ENCODE measurements around the gene GRIA4.
"Not testable (repeated sequence)": the region's sequence is repeated elsewhere in the genome, so short reads cannot be mapped to it uniquely, and the experiment has no call there.

The GRIA4 gene

DNA sequence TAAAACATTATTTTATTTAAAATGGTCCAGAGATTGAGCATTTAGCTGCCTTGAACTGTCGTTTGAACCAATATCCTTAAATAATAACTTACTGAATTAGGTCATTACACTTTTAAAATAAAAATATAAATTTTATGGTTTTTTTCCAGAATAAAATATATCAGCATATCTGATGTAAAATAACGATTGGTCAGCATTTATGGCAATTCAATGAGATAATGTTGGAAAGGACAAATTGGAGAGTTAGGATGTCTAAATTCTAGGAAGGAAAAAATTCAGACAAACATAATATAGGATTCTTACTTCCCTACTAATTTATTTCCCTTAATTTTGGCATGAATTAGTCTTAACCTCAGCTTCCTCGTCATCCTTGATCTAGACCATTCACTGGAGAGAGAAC lies 113.4 kb downstream of the GRIA4 start:
- DNase-seq: no peak

DNA sequence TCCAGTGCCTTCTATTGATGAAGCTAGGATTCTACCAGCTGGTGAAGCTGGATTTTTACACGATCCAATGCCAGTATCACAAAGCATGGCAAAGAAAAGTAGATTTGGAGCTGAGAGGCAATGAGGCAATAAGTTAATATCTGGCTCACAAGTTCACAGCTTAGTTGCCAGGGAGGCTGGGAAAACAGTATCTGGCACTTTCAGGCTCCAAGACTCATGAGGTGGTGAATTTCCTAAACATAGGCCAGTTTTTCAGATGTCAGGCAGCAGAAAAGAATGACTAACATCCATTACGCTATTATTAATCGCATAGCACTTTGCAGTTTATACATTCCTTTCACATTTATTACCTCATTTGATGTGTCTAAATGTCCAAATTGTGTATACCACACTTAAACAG lies 122.7 kb downstream of the GRIA4 start:
- no peak for DNase-seq

DNA sequence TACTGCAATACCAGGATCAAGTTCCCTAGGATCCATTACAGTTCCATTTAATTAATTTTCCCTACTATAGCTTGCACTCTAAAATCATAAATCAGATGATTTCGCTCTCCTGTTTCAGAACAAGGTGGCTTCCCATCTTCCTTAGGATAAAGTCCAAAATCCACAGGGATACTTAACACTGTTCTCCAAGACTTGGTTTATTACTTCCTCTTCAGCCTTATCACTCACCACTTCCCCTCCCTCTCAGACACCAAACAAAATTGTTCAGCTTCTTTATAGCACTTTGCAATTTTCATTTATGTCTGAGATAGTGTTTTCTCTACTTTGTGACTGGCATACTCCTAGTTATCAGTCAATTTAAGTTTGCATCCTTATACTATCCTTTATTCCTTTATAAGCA lies 124.6 kb downstream of the GRIA4 start:
- DNase-seq: no peak

DNA sequence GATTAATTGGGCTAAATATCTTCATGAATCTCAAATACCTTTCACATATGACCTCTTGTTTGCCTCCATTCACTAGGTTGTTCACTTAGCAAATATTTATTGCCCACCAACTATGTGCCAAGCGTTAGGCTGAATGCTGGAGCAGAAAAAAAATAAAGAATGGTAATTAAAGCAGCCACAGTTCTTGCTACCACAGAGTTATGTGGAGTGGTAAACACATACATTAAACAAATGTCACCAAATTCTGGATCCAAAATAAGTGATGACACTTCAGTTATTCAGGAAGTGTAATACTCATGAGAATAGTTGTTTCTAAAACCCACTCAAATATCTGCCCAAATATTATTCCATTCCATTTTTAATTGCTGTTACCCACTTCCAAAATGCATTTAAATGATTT lies 128.4 kb downstream of the GRIA4 start:
- no peak for DNase-seq

DNA sequence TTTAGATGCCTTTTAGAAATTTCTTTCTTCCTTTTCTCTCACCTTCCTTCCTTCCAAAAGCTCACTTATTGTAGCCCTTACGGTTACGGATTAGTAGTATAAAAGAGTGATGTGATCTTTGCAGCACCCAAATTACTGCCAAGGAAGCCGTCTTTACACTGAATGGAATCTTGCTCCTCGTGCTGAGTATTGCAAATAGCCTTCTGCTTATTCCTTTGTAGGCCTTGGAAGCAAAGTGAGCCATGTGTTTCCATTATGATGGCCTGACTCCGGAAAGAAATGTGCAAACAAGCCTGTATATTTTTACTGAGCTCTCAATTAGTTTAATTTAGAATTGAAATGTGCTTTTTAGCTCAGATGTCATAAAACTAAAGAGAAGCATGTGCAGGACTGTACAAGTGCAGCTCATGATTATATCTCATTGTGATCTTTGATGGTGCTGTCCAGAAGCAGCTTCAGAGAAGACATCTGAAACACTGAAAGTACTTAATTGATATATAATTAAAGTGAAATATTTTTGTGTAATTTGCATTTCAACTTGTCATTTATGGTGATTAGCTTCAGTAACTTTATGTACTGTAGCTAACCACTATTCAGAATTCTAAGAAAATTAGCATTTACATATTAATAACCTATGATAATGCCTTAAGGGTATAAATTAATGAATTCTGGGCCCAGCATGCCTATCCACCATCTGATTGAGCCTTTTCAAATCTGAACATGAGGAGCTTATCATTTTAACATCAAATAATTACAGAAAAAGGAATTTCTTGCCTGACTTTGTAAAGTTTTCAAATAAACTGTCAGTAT lies 129.3 kb downstream of the GRIA4 start:
- no peak for DNase-seq

DNA sequence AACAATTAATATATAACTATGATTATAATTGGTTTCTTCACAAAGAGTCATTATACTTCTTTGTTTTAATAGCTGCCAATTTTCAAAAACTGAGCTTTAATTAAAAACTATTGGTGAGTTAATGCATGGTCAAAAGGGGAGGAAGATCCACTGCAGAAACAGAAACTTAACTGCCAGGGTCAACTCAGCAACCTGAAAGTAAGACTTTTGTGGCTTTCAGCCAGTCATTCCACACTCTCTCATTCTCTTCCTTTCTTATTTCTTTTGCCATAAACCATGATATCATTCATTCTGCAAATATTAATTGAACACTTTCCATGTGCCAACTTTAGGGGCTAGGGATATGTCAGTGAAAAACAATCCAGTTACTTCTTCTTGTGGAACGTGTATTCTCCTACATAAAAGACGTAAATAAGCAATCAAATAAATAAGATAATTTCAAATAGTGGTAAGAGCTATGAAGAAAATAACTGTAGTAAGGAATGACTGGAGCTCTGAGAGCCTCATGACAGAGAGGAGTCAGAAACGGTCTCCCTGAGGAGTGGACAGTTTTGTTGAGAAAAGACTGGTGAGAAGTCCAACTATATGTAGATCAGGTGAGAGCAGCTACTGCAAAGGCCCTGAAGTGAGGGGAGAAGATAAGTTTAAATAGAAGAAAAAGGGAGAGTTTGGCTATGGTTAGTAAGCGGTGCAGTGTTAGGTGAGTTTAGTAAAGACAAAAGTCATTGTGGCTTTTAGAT lies 130.5 kb downstream of the GRIA4 start:
- DNase-seq: no peak

DNA sequence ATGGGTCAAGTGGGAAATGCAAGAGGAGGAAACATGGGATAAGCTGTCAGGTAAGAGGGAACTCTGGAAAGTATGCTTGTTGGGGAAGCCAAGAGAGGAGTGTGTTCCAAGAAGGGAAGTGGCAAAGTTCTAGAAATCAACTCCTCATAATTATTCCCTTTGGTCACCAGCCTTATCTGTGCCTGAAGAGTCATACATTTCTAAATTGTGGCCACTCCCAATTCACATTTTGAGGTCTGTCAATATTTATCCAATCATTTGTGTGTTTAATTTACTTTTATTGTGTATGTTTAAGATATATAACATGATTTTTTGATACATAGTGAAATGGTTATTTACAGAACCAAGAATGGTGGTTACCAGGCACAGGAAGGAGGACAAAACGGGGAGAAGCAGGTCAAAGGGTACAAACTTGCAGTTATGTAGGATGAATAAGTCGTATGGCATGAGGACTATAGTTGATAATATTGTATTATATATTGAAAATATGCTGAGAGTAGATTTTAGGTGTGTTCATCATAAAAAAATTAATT lies 131.7 kb downstream of the GRIA4 start:
- no peak for DNase-seq

DNA sequence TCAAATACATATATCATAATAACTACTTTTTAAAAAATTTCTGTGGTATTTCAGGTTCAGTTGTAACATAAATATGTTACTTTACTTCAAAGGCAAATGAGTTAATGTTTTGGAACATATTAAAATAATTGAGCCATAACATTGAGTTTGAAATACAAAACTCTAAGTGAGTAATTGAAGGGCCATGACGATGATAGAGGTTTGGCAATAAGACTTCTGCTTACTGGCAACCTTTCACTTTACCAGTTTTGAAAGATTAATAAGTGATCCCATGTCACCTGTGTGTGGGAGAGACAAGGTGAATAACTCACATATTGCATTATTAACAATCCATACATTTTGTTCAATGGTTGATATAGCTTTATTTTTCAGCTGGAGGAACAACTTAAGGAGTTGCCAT lies 144.4 kb downstream of the GRIA4 start:
- DNase-seq: no peak

DNA sequence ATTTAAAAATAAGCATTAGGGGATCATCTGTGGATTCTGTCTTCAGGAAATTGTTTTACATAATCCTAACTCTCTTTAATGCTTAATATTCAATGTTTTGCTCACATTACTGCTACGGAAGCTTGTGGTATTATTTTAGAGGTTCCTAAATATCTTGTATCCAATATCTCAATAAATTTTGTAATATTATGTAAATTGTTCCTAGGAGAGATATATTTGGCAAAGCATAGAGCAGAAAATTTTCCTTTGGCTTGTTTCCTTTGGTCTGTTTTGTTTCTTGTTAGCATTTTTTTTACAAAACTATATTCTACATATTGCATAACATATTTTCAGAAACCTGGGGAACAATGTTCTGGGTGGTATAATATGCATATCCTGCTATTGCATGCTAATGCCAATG lies 144.8 kb downstream of the GRIA4 start:
- no peak for DNase-seq

DNA sequence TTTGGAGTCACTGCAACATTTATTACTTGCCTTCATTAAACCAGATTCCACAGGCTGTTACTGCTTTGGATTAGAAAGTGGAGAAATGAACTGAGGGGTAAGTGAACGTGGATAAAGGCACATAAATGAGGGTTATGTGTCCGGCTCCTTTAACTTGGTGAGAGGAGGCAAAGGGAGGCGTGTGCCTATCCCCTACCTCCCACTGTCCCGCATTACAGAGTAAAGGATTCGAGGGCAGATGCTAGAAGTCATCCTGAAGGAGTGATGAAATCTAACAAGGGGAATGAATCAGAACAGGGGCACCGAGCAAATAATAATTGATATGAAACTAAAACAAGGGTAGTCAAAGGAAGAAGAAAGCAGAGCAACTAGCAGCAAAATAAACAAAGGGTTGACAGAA lies 147.2 kb downstream of the GRIA4 start:
- no peak for DNase-seq

DNA sequence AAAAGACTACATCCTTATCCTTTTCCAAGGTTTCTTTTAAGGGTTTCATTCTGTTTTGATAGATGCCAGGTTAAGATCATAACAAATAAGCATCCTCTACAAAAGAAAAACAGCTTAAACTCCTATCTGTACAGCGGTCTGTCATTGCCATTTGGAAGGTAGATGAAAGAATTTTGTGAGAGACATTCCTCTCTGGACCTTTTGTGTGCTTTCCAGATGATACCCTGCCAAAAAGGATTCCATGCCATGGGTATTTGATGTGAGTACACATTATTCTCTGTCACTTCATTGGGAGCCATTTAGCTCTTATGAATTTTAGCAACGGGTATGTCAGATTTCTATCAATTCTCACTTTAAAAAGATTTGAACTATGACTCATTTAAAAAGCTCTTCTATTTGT lies 153.7 kb downstream of the GRIA4 start:
- no peak for DNase-seq

DNA sequence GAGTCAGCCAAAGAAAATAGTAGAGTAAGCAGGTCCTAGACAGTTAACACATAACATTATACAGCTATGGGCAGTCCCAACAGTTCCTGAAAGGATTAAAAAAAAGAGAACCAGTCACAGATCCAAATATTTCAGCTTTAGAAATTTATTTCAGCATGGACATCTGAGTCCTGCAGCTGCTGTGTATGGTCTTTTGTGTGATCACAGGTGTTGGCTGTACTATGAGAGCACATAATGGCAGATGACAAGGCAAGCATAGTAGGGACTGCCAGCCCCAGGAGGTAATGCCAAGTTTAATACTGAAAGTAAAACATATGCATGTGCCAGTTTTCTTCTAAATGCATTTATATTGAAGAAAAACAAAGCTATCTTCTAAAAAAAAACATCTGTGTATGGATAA lies 158.1 kb downstream of the GRIA4 start:
- DNase-seq: no peak

DNA sequence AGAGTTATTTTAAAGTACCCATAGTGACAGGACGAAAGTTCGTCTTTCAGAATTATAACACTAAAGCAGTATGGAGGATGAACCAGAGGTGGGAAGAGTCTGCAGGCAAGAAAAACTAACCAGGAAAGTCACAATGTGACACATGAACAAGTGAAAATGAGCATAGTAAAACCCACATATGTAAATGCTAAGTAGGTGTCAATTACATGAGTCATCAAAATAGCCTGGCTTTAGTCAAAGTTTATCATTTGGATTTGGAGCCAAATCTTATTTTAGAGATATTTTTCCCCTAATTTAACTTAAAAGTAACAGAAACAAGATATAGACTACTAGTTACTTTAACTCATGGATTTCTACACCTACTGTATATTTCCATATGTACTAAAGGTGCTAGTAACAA lies 159.8 kb downstream of the GRIA4 start:
- DNase-seq: no peak

DNA sequence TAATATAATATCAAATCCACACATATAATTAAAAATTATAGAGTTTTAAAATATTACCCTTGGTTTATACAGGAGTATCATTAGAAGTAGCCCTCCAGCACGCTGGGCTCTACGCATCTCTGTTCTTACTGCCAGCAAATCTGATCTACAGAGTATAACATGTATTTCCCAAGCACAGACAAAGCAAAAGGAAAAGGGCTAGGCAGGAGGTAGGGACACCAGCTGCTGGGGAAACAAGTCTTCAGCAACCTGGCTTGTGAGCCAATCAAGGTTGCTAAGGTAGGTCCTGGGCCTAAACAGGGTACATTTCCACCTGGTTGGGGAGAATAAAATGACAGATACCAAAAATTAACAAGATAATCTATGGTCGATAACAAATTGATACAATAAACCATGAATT lies 163.6 kb downstream of the GRIA4 start:
- not testable (repeated sequence) for DNase-seq

DNA sequence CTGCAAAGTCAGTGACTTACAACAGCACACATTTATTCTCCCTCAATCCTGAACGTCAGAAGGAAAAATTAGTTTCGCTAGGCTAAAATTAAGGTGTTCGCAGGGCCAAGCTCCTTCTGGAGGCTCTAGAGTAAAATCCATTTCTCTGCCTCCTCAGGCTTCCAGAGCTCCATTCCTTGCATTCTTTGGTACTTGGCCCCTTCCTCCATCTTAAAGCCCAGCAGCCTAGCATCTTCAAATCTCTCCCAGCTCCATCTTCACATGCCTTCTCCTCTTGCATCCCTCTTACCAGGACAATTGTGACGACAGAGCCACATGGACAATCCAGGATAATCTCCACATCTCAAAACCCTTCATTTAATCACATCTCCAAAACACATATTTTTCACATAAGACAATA lies 165.0 kb downstream of the GRIA4 start:
- no peak for DNase-seq

DNA sequence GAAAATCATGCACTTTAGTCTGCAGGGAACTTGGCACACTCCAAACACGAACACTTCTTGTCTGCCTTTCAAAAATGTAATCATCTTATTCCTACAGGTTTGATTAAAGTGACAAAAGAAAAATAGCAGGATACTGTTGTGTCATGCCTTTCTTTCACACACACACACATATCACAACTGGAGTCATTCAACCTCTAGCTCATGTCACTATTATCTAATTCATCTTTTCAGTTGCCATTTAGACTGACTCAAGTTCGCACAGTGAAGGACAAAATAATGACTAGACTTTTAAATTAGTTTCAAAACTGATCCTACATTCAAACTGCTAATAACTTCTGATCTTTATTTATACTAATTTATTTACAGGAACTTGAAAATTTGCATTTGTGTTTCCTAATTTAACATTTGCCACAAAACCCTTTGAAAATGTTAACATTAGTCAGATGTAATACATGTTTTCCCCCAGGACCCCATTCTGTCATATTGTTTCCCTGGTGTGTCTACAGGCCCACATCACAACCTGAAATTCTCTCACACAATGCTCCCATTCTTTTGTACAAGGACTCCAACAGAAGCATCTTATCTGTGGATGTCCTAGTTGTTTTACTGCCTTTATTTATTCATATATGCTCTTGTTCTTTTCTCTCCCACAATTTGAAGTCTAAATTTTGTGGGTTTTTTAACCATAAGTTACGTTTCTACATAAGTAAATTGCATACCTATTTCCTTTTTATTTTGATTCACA lies 171.1 kb downstream of the GRIA4 start:
- DNase-seq: no peak

DNA sequence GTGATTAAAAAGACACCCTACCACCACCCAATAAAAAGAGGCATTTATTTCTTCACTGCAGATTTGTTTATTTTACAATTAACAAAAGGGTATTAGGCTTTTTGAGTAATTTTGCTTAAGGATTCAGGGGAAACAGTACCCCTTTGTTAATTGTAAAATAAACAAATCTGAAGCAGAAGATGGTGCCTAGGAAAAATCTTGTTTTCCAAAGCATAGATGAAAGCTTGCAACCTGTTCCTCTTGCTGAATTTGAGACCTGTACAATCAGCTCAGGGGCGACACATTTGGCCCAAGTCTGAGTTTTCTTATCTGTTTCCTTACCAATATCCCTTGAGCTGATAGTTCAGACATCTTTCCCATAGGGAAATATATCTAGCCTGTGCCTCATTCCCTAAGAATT lies 171.9 kb downstream of the GRIA4 start:
- DNase-seq: no peak

DNA sequence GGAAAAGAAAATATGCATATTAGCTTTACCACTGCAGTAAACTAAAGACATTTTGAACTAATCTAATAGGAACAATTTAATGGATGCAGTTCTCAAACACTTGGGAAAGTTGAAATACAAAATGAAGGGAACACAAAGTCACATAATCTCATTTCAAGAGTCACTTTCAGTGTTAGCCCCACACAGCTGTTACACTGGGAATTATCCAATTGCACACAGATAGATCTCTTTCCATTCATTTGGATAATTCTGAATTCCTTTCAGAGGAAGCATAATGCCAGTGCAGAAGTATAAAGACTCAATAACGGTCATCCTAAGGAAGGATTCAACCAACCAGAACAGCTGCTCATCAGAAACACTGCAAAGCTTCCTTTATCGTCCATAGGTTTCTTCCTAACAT lies 173.3 kb downstream of the GRIA4 start:
- no peak for DNase-seq

DNA sequence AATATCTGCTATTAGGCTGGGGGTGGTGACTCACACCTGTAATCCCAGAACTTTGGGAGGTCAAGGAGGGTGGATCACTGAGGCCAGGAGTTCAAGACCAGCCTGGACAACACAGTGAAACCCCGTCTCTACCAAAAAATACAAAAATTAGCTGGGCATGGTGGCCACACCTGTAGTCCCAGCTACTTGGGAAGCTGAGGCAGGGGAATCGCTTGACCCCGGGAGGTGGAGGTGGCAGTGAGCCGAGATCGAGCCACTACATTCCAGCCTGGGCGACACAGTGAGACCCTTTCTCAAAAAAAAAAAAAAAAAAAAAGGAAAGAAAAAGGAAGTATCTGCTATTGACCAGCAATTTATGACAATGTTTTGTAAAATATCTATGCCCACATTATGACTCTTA lies 176.0 kb downstream of the GRIA4 start:
- DNase-seq: not testable (repeated sequence)

DNA sequence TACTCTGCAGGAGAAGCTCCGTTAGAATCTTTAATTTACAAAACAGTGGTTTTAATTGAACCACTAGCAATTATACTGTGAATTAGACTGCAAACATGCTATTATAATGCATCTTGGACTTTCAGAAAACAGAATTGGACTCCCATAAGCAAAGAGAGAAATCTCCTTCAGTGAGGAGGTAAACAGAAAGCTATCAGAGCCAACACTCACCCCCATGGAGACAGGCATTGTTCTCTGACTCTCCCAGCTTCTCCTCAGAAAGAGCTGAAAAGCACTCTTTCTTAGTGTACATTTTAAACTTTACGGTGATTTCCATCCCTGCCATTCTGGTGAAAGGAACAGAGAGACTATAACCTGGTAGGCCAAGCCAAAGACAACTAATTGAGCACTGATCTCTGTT lies 176.9 kb downstream of the GRIA4 start:
- DNase-seq: no peak

DNA sequence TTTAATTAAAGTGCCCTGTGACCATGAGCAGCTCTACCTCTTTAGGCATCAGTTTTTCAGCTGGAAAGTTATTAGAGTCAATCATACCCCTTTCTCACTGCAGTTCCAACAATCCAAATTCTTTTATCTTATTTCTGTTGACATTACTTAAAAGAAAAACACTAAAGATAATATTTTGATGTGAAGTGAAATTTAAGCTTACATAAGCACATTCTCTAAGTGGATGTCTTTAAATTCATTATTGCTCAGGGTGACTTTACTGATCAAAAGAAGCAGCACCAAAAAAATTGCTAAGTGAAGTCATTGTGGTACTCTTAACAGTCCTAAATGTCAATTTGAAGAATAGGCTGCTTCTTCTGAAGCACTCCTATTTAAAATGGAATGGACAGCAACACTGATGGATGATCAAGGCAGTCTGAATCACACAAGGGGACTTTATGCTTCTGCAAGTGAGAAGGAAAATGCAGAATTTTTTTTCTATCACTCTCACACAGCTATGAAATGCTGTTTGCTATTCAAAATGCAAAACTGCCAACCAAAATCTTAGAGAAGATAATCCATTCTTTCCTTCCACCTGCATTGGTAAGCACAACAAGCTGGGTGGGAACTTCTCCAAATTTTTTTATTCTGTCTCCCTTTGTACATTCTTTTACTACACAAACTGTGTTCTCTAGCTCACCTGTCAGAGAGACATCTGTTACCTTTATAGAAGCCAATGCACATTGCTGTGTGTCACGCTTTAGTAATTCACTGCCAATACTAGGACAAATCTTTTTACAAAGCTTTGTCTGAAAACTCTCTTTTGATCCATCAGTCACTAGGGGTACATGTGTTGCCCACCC lies 179.9 kb downstream of the GRIA4 start:
- DNase-seq: no peak

DNA sequence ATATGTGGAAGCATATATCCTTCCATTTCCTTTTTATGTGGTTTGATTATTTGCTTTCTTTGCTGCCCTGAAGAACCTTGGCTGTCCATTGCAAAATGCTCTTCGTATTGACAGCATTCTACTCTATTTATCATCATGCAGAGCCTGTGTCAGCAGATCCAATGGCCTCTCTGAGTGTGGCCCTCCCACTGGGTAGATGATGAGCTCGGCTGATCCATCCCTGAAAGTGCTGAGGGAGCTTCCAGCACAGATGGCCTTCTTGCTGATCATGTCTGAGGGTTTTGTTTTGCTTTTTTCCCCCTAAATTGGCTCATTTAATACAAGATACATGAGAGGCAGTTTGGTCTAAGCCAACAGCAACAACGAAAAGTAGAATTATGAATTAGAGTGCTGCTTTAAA lies 181.0 kb downstream of the GRIA4 start:
- no peak for DNase-seq

DNA sequence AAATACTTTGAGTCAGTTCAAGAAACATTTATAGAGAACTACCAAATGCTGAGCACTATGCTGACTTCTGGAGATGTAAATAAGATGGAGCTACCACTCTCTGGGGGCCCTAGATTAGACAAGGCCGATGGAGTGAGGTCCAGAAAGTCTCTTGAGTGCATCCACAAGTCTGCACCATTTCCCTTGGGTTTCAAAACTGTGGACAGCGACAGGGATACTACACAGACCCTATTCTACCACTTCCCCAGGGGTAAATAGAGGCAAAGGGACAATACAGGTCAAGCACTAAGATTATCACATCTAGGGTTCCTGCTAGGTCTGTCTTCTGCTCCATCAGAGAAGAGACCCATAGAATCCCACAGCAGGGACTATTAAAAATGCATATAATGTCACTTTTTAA lies 183.2 kb downstream of the GRIA4 start:
- DNase-seq: no peak

All from SW 1271 (cell line).